ENCODE data around the gene KLHL7. TPM values are rescaled to one million over a fixed set of nuclear protein-coding genes. Genes with fewer than 3 reads are reported as not detected.

Gene KLHL7
- total and polyA plus RNA-seq, 7 donors: 10.6 to 18.0 (median 13.6) TPM

DNA sequence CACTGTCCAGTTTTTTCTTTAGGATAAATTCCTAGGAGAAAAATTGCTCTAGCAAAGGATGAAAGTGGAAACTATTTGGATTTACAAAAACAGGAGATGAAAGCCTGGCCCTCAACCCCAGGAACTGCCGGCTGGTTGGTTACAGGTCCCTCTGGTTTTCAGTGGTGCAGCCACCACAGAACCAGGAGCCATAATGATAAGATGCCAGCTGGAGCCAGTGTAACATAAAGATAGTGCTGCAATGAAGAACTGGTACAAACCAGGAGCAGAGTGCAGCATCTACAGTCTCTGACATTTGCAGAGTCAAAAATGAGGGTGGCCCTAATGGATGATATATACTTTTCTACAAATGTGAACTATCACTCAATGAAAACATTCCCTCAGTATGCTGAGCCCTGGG lies 55.9 kb downstream of the KLHL7 start:
- peaks cover 2% of the 10 kb centered on the region for H3K4me1 ChIP-seq
- DNase-seq (no peak), ATAC-seq (no peak)
- no peaks in the 10 kb centered on the region for H3K9me3 ChIP-seq
- no peak overlapping the region for H3K27ac ChIP-seq
- no peak for TF ChIP-seq CTCF (IDR thresholded peaks at IDR 0.05)
- WGBS, 3 donors: 86 to 94% (median 92%) methylated on average over 1 of the region's 1 CpG
- intact Hi-C loops (cut with DNase I): no loop called here
- H3K36me3 ChIP-seq (ENCODE audit: insufficient read depth in 1 of 2, low read depth in 1 of 2): peaks cover 0 to 9% of the 10 kb centered on the region in 2 donors
- H3K4me3 ChIP-seq: no peak overlapping the region
- no peaks in the 10 kb centered on the region for H3K27me3 ChIP-seq (ENCODE audit: insufficient read depth in 3 of 3, low read length in 2 of 3)

GRCh38 chr7:23164846-23165245 lies 59.3 kb downstream of the KLHL7 start:
- TF ChIP-seq CTCF (IDR thresholded peaks at IDR 0.05): no peak
- intact Hi-C loops (cut with DNase I): no loop called here

GRCh38 chr7:23165316-23165715 lies 59.7 kb downstream of the KLHL7 start:
- no peaks in the 10 kb centered on the region for H3K4me1 ChIP-seq
- no peak for TF ChIP-seq CTCF (IDR thresholded peaks at IDR 0.05)
- H3K4me3 ChIP-seq: no peak overlapping the region
- intact Hi-C loops (cut with DNase I): no loop called here
- DNase-seq: no peak
- H3K27ac ChIP-seq: no peak overlapping the region
- ATAC-seq: no peak
- peaks cover 0 to 23% of the 10 kb centered on the region in 2 donors for H3K36me3 ChIP-seq (ENCODE audit: insufficient read depth in 1 of 2, low read depth in 1 of 2)
- H3K9me3 ChIP-seq: no peaks in the 10 kb centered on the region
- 97 to 100% (median 100%) methylated on average over 1 of the region's 1 CpG for WGBS, 3 donors
- H3K27me3 ChIP-seq (ENCODE audit: insufficient read depth in 3 of 3, low read length in 2 of 3): no peaks in the 10 kb centered on the region

More at GRCh38 chr7:23164846-23165245, 59.3 kb downstream of the KLHL7 start:
- peaks cover 0 to 23% of the 10 kb centered on the region in 2 donors for H3K36me3 ChIP-seq (ENCODE audit: insufficient read depth in 1 of 2, low read depth in 1 of 2)
- no peaks in the 10 kb centered on the region for H3K9me3 ChIP-seq
- no peak overlapping the region for H3K27ac ChIP-seq
- WGBS, 3 donors: 98 to 99% (median 98%) methylated on average over 3 of the region's 3 CpGs
- no peaks in the 10 kb centered on the region for H3K27me3 ChIP-seq (ENCODE audit: insufficient read depth in 3 of 3, low read length in 2 of 3)
- ATAC-seq: no peak
- H3K4me3 ChIP-seq: no peak overlapping the region
- DNase-seq: no peak
- H3K4me1 ChIP-seq: no peaks in the 10 kb centered on the region

DNA sequence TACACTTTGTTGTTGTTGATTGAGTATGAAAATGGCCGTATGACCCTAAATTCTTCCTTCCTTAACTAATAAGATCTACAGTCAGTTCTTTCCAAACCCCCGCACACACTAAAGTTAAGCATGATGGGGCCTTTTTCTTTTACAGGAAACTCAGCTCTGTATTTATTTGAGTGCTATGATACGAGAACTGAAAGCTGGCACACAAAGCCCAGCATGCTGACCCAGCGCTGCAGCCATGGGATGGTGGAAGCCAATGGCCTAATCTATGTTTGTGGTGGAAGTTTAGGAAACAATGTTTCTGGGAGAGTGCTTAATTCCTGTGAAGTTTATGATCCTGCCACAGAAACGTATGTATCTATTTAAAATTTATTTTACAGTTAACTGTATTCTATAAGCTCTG lies 62.1 kb downstream of the KLHL7 start:
- no peaks in the 10 kb centered on the region for H3K9me3 ChIP-seq
- no peak overlapping the region for H3K27ac ChIP-seq
- no peaks in the 10 kb centered on the region for H3K4me1 ChIP-seq
- H3K36me3 ChIP-seq (ENCODE audit: insufficient read depth in 1 of 2, low read depth in 1 of 2): peaks cover 0 to 26% of the 10 kb centered on the region in 2 donors
- no peaks in the 10 kb centered on the region for H3K27me3 ChIP-seq (ENCODE audit: insufficient read depth in 3 of 3, low read length in 2 of 3)
- intact Hi-C loops (cut with DNase I): no loop called here
- no peak overlapping the region for H3K4me3 ChIP-seq
- no peak for DNase-seq
- TF ChIP-seq CTCF (IDR thresholded peaks at IDR 0.05): no peak
- 82 to 86% (median 86%) methylated on average over 5 of the region's 5 CpGs for WGBS, 3 donors
- no peak for ATAC-seq

Measured in psoas muscle (tissue), 8 donors.